ENCODE results near the gene CDC42EP4.

Gene CDC42EP4, protein sequence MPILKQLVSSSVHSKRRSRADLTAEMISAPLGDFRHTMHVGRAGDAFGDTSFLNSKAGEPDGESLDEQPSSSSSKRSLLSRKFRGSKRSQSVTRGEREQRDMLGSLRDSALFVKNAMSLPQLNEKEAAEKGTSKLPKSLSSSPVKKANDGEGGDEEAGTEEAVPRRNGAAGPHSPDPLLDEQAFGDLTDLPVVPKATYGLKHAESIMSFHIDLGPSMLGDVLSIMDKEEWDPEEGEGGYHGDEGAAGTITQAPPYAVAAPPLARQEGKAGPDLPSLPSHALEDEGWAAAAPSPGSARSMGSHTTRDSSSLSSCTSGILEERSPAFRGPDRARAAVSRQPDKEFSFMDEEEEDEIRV

DNA sequence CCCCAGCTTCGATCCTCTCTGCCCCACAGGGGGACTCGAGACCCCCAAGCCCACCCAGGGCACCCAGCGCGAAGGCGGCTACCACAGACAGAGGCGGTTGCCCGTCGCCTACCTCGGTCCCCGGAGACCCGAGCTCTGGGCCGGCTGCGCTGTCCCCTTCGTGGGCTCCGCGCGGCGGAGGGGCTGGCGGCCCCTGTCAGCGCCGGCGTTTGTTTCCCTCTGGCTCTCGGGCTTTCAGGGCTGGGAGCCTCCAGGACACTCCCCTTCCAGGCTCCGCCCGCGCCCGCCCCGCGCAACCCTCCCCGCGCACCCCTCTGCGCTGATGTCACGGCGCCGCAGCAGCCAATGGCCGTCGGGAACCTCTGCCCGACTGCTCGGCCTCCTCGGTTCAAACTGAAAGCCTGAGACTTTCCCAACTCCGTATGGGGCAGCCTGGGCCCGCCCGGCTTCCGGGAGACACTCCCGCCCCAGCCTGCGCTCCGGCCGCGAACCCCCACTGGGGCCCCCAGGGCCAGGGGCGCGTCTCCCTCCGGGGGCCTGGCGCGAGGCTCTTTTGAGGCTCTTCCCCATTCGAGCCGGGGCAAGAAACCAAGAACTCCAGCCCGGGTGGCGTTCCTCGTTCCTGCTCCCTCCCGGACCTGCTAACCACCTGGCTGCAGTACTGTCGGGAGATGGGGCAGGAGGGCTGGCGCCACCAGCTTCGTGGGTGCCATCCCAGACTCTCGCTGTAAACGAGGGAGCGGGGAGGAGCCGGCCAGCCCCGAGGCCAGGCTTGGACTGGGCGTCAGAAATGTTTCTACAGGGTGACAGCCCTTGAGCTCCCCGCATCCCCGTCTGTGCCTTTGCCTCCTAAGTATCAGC is at the start of gene CDC42EP4:
Gene CDC42EP4, minus strand, starts transcription at position 221 of the 861 bp plus-strand sequence. CDS start 25,501 bp downstream, outside the sequence.
- peak; percentile 82 for DNase-seq (ENCODE audit: low spot score)

DNA sequence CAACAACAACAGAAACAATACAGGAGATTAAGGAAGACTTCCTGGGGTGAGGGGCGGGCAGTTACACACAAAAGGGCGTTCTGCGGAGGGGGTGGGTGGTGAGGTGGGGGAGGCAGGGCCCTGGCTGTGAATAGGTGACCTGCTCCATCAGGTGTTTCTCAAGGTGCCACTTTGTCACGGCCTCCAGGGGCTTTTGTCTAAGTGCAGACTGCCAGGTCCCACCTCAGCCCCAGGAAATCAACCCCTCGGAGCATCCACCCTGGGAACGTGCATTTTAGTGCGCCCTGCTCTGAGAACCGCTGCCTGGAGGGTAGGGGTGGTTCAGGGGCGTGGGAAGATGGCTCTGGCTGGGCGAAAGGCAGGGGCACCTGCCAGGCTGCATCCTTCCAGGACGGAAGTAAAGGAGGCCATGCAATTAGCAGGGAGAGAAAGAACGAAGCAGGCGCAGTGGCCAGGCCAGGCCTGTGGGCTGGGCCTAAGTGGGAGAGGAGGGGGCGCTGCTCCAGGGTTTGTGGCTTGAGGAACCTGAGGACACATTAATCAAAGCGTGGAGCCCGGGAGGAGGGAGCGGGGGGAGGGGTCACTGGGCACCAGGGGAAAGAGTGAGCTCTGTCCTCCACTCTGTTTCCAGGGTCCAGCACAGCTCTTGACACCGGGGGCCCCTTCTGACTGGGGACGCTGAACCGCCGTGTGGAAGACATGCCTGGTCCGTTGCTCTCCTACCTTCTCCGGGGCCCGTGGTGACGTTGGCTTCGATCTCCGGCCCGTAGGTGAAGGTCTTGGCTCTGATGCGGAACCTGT is 49.4 kb upstream of the CDC42EP4 start:
- DNase-seq (ENCODE audit: low spot score) = no peak

DNA sequence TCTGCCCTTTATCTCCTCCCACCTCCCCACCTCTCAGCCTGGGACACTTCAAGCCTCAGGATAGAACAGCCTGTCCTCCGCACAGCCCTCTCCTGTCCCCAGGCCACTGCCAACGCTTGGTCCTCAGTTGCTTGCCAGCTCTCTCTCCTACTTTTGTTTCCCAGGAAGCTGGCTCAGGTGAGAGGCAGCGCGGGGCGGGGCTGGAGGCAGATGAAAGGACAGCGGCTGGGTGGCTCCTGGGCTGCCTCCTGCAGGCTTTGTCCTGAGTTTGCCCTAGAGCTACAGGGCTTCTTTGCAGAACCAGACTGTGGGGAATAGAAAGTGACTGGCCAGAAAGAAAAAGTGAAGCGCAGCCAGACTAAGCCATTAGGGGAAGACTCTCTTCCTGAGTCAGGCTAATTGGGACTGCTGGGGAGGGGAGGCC is 48.2 kb upstream of the CDC42EP4 start:
- DNase-seq (ENCODE audit: low spot score) = no peak

DNA sequence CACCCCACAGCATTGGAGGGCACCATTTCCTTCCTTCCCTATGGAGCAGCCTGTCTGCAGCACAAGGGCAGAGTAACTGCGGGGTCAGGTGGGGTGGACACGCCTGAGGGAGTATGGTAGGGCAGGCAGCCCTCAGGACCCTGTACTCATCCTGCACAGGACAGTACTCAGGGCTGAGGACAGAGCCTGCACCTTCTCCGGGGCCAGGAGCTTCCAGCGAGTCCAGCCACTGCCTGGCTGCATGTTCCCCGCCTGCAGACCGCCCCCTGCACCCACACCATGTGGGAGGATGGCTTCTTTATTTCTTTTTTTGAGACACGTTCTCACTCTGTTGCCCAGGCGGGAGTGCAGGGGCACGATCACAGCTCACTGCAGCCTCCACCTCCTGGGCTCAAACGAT is 47.6 kb upstream of the CDC42EP4 start:
- no peak for DNase-seq (ENCODE audit: low spot score)

DNA sequence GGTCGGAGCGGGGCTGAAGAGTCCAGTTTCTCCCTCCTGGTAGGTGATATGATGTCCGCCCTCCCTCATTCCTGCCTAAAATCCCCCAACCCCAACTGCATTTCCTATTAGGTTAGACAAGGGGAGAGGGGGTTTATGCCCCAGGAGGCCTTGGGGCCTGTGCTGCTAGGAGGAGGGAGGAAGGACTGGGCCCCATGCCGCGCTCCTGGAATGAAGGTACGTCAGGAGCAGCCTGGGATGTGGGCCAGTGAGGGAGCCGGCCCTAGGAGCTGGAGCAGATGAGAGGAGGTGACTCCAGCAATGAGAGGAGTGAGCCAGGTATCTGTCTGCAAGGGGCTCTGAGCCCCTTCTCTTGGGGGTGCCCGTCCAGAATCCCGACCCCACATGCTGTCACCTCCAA is 46.9 kb upstream of the CDC42EP4 start:
- DNase-seq (ENCODE audit: low spot score) = no peak

DNA sequence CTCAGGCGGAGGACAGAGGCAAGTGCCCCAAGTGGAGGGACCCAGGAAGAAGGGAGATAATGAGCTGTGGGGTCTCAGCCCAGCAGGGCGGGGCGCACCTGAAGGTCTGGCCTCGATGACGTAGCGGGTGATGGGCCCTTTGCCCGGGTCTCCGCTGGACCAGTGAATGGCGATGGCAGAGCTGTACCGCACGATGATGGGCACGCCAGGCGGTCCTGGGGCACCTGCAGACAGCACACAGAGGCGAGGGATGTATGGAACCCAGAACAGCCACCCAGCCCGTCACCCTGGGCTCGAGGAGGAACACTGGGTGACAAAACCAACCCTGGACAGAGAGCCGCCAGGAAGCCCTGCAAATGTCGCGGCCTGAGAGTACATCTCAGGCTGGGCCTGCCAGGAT is 46.2 kb upstream of the CDC42EP4 start:
- DNase-seq (ENCODE audit: low spot score) = no peak

DNA sequence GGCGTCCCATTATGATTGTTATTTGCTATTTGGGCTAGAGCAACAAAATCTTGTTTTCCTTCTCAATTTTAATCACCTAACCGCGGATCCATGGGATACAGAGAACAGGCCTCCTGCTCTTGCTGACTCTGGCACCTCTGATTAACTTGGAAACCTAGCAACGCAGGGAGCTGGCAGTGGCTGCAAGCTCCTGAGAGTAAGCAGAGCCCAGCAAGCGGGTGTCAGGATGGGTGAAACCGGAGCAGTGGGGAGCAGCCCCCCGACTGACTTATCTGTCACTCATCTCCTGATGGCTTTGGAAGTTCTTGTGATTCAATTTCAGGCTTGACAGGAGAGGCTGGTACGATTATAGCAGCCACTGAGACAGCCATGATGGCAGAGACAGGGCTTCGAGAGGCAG is 45.5 kb upstream of the CDC42EP4 start:
- DNase-seq (ENCODE audit: low spot score) = no peak

DNA sequence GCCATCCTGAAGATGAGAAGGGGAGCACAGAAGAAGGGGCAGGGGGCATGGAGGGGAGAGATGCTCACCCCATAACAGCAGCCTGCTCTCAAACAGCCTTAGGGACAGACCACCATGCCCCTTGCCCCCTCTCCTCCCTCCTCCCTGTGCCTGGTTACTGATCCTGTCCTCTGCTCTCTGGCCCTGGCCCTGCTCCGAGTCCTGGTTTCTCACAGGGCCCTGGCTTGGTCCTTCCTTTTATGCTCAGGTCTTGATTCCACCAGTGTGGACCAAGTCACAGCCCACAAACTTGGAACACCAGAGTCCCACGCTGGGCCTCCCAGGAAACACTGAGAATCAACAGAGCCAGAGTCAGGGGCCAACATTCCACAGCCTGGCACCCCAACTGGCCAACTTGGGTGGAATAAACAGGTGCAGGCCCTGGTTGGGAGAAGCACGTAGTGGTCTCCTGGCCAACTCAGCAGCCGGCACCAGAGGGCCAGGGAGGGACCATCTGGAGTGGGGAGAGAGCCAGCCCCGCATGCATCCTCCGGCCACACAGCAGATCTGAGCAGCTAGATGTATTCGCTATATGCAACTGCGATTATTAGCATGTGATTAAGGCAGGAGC is 44.9 kb upstream of the CDC42EP4 start:
- no peak for DNase-seq (ENCODE audit: low spot score)

DNA sequence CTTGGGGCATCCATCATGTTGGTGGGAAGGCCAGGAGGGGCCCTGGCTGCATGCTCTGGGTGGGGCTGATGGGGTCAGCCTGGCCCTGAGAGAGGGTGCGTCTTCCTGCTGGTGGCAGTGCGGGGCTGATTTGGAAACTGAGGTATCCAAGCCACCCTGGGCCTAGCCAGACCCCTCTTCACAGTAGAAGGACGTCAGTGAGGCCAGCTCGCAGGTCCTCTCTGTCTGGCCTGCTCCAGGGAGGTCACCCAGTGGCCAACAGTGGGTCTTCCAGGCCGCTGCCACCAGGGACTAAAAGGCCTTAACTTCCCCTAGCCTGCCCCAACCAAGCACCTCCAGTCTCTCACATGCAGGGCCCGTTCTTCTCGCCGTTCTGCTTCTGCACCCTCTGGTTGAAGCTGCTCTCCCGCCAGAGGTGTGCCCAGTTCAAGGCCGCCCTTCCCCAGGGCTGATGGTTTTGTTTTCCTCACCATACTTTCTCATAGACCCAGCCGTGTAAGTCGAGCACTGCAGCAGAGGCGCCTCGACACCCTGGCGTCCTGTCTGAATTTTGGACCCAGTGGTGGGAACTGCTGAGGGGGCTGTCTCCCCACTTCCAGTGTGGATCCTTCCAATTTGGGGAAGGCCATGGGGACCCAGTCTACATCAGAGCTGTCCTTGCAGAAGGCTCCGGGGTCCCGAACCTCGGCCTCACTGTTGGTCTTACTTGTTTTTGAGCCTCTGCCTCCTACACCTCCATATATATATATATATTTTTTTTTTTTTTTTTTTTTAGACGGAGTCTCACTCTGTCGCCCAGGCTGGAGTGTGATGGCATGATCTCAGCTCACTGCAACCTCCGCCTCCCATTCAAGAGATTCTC is 42.9 kb upstream of the CDC42EP4 start:
- DNase-seq (ENCODE audit: low spot score) = no peak

DNA sequence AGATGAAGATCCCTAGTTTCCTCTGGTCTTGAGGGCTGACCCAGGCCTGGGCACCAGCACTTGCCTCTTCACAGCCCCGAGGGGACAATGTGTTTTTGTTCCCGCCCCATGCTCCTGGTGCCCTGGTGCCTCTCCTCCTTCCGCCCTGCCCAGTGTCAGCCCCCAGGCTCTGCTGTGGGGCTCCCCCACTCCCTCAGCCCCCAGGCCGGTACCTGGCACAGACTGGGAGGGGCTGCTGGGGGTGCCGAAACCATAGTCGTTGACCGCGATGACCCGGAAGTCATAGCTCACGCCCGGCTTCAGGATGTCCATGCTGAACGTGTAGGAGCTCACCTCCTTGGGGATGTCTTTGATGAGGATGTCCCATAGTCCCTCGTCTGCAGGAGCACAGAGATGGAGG is 40.5 kb upstream of the CDC42EP4 start:
- no peak for DNase-seq (ENCODE audit: low spot score)

DNA sequence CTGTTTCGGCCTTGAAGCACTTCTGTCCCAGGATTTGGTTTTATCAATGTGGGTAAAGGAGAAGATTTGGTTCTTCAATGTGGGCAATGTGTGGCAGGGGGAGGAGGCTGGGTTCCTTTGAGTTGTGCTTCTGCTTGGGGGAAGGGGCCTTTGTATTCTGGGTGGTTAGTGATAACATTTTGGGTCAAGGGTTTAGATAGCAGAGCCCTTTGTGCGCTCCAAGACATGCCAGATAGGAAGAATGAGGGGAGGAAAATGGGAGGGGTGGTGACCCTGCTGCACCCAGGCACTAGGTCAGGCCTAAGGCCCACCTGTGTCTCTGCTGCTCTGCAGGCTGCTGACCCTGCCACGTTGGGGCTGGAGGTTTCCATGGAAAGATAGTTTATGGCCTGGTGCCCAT is 40.0 kb upstream of the CDC42EP4 start:
- no peak for DNase-seq (ENCODE audit: low spot score)

DNA sequence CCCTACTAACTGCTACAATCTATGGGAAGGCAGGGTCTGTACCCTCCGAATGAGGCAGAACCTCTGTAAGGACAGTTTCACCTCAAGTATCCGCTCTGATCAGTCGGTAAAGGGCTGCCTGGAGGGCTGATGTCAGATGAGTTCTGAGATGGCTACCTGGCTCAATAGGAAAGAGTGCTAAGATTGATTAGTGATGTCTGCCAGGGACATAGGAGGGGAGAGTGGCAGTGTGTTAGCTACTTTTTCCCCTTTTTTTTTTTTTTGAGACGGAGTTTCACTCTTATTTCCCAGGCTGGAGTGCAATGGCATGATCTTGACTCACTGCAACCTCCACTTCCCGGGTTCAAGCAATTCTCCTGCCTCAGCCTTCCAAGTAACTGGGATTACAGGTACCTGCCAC is 39.1 kb upstream of the CDC42EP4 start:
- no peak for DNase-seq (ENCODE audit: low spot score)

DNA sequence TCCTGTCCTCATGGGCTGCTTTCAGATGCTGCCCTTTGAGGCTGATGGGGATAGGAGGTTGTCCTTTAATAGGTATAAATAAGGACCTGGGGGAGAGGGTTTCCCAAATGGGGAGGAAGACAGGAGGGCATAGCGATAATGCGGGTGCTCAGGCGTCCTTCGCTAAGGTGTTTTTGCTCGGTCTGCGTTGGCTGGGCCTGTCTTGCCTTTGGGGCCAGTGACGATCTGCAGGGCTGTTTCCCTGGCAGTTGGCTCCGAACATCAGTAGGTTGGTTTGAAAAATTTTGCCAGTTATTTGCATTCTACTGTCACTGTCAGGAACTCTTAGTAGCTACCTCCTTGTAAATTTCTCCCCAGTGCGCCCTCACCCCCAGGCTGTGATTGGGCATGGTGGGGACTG is 37.8 kb upstream of the CDC42EP4 start:
- DNase-seq (ENCODE audit: low spot score) = no peak

DNA sequence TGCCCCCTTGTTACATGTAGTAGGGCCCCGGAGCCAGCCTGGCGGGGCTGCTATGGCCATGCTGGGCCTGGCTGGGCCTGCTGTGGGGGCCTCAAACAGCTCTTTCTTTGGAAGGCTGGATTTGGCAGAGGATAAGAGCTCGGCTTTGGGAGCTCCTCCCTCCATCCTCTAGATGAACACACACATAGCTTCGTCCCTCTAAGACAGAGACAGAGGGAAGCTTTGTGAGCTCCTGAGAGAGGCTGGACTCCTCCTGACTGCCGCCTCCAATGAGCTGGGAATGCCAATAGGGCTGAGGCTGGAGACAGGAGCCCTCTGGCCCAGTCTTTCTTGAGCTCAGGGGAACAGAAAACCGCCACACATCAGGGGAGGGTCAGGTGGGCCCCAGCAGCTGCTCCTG is 37.3 kb upstream of the CDC42EP4 start:
- peak; percentile 94 for DNase-seq (ENCODE audit: low spot score)

DNA sequence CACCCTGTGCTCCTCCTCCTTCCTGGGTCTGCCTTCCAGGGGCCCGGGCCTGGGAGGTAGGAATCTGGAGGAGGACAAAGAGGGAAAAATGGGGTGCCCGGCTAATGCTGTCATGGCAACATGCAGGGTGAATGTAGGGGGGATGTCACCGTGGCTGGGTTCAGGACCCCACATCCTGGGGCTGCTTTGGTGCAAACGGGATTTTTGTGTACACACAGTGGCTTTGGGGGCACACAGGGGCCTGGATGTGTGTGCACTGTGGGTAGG is 37.0 kb upstream of the CDC42EP4 start:
- no peak for DNase-seq (ENCODE audit: low spot score)

DNA sequence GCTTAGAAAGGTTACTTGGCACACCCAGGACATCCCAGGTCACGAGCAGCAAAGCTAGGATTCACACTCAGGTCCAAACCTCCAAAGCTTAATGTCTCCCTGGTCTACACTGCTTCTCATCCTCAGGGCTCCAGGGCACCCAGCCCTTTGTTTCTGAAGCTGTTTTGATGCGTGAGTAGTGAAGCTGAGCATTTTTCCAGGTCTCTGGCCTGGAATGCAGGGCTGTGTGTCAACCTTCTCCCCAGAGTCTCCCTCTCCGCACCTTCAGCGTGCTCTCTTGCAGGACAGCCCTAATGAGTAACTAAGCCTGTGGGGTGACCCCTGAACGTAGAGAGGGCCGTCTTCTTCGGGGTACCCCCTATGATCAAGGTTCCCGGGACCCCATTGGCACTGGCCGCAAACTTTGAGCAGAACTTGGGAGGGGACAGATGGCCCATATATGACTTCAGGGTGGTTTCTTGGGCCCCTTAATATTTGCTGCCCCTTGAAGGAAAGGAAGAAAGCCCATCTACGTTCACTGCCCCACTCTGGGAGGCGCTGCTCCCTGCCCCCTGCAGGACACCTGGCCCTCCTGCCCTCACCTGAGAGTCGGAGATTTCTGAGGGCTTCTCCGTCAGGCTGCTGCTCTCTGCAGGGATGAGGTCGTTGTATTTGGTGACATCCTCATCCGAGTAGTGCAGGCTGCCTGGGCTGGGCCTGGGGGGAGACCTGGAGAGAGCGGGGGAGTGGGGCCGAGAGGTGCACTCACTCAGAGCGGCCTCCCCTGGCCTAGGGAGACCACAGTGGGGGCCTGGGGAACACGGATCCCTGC is 36.4 kb upstream of the CDC42EP4 start:
- DNase-seq (ENCODE audit: low spot score) = no peak

DNA sequence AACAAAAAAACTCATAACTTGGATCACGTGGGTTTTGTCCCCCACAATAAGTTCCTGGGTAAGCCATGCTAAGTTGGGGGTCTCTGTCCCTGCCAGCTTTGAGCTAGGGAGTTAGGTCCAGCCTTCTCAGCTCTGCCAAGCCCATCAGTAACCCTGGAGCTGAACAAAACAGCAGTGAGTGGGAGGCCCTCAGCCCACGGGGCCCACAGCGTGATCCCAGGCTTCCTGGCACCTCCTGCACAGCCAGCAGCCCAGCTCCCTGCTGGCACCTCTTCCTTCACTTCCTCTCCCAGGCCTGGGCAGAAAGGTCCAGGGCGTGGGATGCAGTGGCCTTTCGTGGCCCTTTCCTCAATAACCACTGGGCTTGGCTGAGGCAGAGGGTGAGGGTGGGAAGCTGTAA is 35.5 kb upstream of the CDC42EP4 start:
- DNase-seq (ENCODE audit: low spot score) = no peak

DNA sequence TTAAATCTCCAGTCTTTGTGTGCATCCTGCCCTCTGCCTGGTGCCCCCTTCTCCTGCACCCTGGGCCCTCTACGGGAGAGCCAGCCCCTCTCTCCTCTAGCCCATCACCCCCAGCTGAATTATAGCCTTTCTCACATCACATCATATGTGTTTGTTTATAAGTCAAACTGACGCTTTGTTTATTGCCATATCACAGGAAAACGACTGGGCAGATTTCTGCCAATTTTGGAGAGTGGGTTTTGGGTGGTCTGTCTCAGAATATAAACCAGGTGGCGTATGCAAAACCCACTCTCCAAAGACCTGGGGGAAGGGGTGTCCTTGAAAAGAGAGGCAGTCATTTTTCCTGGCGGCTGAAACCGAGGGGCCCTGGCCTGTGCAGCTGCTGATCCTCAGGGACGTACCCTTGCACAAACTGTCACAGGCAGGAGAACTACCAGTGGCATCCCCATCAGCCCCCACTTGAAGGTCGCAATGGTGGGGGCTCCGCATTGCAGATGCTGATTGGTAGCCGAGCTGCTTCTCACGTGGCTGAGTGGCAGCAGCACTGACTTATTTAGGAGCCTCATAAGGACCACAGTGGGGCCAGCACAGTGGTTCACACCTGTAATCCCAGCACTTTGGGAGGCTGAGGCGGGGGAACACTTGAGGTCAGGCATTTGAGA is 34.8 kb upstream of the CDC42EP4 start:
- no peak for DNase-seq (ENCODE audit: low spot score)

DNA sequence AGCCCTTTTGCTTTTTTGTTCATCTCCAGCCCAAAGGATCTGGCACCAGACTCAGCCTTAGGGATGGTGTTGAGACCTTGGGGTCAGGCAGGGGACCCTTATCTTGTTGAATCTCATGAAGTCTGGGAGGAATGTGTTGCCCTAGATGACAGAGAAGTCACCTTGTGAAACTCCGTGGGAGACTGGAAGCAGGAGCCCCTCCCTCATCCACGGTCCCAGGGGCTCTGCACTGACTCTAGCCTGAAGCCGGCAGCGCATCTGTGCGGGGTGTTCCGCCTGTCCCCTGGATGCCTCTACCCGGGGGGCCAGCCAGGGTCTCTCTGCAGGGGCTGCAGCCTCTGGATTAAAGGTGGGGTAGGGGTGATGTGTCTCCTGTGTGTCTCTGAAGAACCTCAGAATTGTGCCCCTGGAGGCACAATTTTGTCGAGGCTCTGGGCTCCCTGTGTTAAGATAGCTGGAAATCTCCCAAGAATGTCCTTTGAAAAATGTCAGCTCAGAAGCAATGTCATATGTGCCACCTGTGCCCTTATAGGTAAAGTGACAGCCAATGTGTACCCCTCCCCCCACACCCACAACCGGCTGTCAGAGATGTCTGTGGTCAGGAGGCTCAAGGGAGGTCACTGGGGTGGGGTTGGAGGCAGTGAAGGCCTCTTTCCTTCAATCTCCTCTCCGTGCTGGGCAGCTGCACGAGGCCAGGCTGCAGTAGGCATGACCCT is 32.1 kb upstream of the CDC42EP4 start:
- no peak for DNase-seq (ENCODE audit: low spot score)

All from COLO829 (cell line).